Endothelial cell of umbilical vein (primary cell): ENCODE data around the gene FIZ1. TPM values are rescaled to one million over a fixed set of nuclear protein-coding genes. Genes with fewer than 3 reads are reported as not detected.
A peak's percentile ranks its signal among the peaks of the same experiment; 100 is the strongest.

Experiments used
- BruUV-seq: library from RNA; stranded (reverse); fragments of 400-500 nt; replicated peaks from 2 replicates; lab custom pipeline; 2021; lab: Mats Ljungman, UMichigan
- CTCF ChIA-PET: fragments of 300-600, 350-600 bp; sonication (Branson Sonifier 250); formaldehyde crosslinking; loops from one replicate; lab custom pipeline; 2021; ENCODE audit warnings: antibody characterized with exemption, inconsistent platforms; lab: Charles Lee
- POLR2A ChIA-PET: fragments of 300-600, 350-600 bp; sonication (Branson Sonifier 250); formaldehyde crosslinking; loops from one replicate; lab custom pipeline; 2021; ENCODE audit warnings: antibody characterized with exemption, inconsistent platforms; lab: Charles Lee
- DNase-seq: peaks from one replicate; pipeline ENCODE4 v3.0.0-alpha.2; 2011; ENCODE audit warnings: low read depth, low spot score
- FAIRE-seq: peaks from 2 replicates; lab custom pipeline; 2011; peaks lifted over from hg19 to GRCh38; lab: Jason Lieb, UNC
- H2AFZ ChIP-seq: 2 replicates; pipeline ENCODE4 v1.6.0; 2012; ENCODE audit warnings: low read depth, low read length, control low read depth, inconsistent platforms
- H3K27ac ChIP-seq: 2 replicates; pipeline ENCODE4 v1.5.1; 2011; ENCODE audit warnings: low read depth, mild to moderate bottlenecking, control low read depth, low read length, moderate library complexity; ENCODE audit not compliant: insufficient read depth
- H3K27me3 ChIP-seq, 2 experiments: 2 replicates each; pipeline versions ENCODE4 v1.6.0 to v1.6.1; 2011; ENCODE audit warnings: low read length in 2 of 2, mixed read lengths in 1 of 2; ENCODE audit not compliant: control insufficient read depth in 2 of 2, insufficient read depth in 2 of 2
- H3K36me3 ChIP-seq, 2 experiments: 2 replicates in 1 of 2; 3 replicates in 1 of 2; pipeline ENCODE4 v1.5.1; 2011; ENCODE audit warnings: low read length in 2 of 2, mild to moderate bottlenecking in 1 of 2, moderate library complexity in 1 of 2; ENCODE audit not compliant: control insufficient read depth in 2 of 2, insufficient read depth in 2 of 2; ENCODE audit errors: extremely low read depth in 1 of 2
- H3K4me1 ChIP-seq: 3 replicates; pipeline ENCODE4 v1.5.1; 2011; ENCODE audit warnings: mild to moderate bottlenecking, low read length; ENCODE audit not compliant: control insufficient read depth, insufficient read depth; ENCODE audit errors: extremely low read depth
- H3K4me2 ChIP-seq: 2 replicates; pipeline ENCODE4 v1.6.1; 2011; ENCODE audit warnings: low read length, control low read depth, mixed read lengths; ENCODE audit not compliant: insufficient read depth
- H3K4me3 ChIP-seq, 3 experiments: fragments of 200-600 bp in 1 of 3; sonication (generic), shearing (Covaris generic) in 1 of 3; replicated peaks in 1 of 3; 2 replicates each; pipeline ENCODE4 v1.5.1; 2011 to 2016; ENCODE audit warnings: control low read depth in 3 of 3, low read length in 3 of 3, mild to moderate bottlenecking in 2 of 3, inconsistent platforms in 1 of 3, low read depth in 1 of 3, moderate library complexity in 1 of 3; ENCODE audit not compliant: insufficient read depth in 1 of 3
- H3K79me2 ChIP-seq: 2 replicates; pipeline ENCODE4 v1.6.0; 2012; ENCODE audit warnings: low read length, inconsistent platforms; ENCODE audit not compliant: control insufficient read depth, insufficient read depth
- H3K9ac ChIP-seq: replicated peaks from 2 replicates; pipeline ENCODE3; 2011; ENCODE audit warnings: low read length, control low read depth; ENCODE audit not compliant: insufficient read depth; ENCODE audit errors: extremely low read depth
- H3K9me1 ChIP-seq: replicated peaks from 3 replicates; pipeline ENCODE4 v1.6.0; 2011; ENCODE audit warnings: mild to moderate bottlenecking, low read length; ENCODE audit not compliant: control insufficient read depth, insufficient read depth; ENCODE audit errors: extremely low read depth
- H3K9me3 ChIP-seq: replicated peaks from 2 replicates; pipeline ENCODE4 v1.5.1; 2012; ENCODE audit warnings: low read length, inconsistent platforms; ENCODE audit not compliant: control insufficient read depth, insufficient read depth
- H4K20me1 ChIP-seq: replicated peaks from 2 replicates; pipeline ENCODE3; 2011; ENCODE audit warnings: mild to moderate bottlenecking, low read length; ENCODE audit not compliant: control insufficient read depth, insufficient read depth; ENCODE audit errors: extremely low read depth
- EZH2 ChIP-seq: IDR thresholded peaks from 2 replicates; pipeline ENCODE4 v1.6.1; 2012; ENCODE audit warnings: borderline replicate concordance, low read depth, mild to moderate bottlenecking, moderate library complexity, low read length, inconsistent platforms; ENCODE audit not compliant: severe bottlenecking
- FOS ChIP-seq: IDR thresholded peaks from 2 replicates; pipeline ENCODE4 v1.6.1; 2011; ENCODE audit warnings: mild to moderate bottlenecking, low read length, moderate library complexity, borderline replicate concordance; ENCODE audit not compliant: insufficient read depth
- GATA2 ChIP-seq: IDR thresholded peaks from 2 replicates; pipeline ENCODE4 v1.7.0; 2011; ENCODE audit warnings: low read depth, mild to moderate bottlenecking, moderate library complexity, mixed read lengths, low read length; ENCODE audit not compliant: insufficient read length, insufficient read depth
- JUN ChIP-seq: IDR thresholded peaks from 2 replicates; pipeline ENCODE4 v1.6.1; 2011; ENCODE audit warnings: borderline replicate concordance, low read depth; ENCODE audit not compliant: insufficient read length, insufficient read depth
- MYC ChIP-seq: IDR thresholded peaks from one replicate; pipeline ENCODE4 v1.6.1; 2011; ENCODE audit warnings: mild to moderate bottlenecking, low read depth, low read length
- POLR2A ChIP-seq: IDR thresholded peaks from 2 replicates; pipeline ENCODE4 v1.6.1; 2012; ENCODE audit warnings: low read depth, mild to moderate bottlenecking, control low read depth, low read length
- POLR2AphosphoS5 ChIP-seq: IDR thresholded peaks from 2 replicates; pipeline ENCODE4 v1.6.1; 2012; ENCODE audit warnings: low read depth, mild to moderate bottlenecking, control low read depth, low read length, moderate library complexity; ENCODE audit not compliant: insufficient read depth
- dilution Hi-C: fragments of 300-500 bp; cut with MboI; formaldehyde crosslinking; loops from one replicate; pipeline ENCODE4 v1.15.0; 2019; ENCODE audit warnings: low sequenced_read_pairs; ENCODE audit not compliant: extremely low pct_ligation_motif_present
- intact Hi-C: fragments of 100-400 bp; cut with micrococcal nuclease; formaldehyde crosslinking; loops from one replicate; pipeline ENCODE4 v1.10.0; 2022
- polyA plus RNA-seq, 4 experiments: library from polyadenylated mRNA; depleted of rRNA in 3 of 4; stranded (reverse) in 3 of 4; unstranded in 1 of 4; fragments of >200 nt; gene quantifications; 2 replicates each; pipeline versions ENCODE4 v1.2.1 to v1.2.3, GENCODE V29; 2011 to 2012; ENCODE audit warnings: missing spikeins in 1 of 4
- total RNA-seq: library from RNA; stranded (reverse); gene quantifications from 2 replicates; pipeline ENCODE4 v1.2.3, GENCODE V29; 2021
- TF ChIP-seq, protein P1 (sequence below): IDR thresholded peaks from 2 replicates; pipeline ENCODE4 v1.6.1; 2011; ENCODE audit not compliant: insufficient read depth, insufficient read length
- TF ChIP-seq, protein P2 (sequence below), 2 donors: IDR thresholded peaks; 1 replicate in 1 of 2; 2 replicates in 1 of 2; pipeline ENCODE4 v1.5.1; 2011; ENCODE audit warnings: low read length in 2 of 2, mild to moderate bottlenecking in 2 of 2, moderate library complexity in 2 of 2, control low read depth in 1 of 2, inconsistent platforms in 1 of 2, low read depth in 1 of 2; ENCODE audit not compliant: insufficient read depth in 1 of 2; ENCODE audit errors: extremely low read depth in 1 of 2

FIZ1 gene
- total and polyA plus RNA-seq, 2 donors (not counting 3 experiments of a cell fraction or from before 2014, with no cell fraction given): 6.6 to 15.6 TPM

DNA sequence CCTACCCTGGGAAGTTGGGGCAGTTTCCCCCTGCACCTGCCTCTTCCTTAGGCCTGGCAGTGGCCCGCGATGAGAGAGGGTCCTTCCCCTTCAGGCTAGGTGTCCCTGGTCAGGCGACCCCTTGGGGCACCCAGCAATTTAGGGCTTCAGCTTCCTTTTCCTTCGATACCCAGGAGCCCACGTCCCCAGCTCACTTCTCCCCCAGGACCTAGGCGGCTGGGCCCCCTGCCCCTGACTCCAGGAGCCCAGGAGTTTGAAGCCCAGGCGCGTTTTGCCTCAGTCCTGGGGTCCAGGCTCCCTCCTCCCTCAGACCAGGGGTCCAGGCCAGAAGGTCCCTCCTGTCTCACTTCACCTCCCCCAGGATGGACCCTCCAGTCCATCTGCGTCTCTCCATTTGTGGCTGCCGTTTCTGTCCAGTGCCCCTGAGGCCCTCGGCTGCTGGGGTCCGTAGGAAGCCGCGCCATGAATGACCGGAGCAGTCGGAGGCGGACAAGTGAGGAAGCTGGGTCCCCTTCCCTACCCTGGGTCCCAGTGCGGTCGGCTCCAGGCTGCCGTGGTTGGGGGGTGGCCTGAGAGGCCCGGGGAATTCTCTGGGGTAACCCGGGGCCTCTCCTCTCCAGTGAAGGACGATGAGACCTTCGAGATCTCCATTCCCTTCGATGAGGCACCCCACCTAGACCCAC lies 49.4 kb upstream of the FIZ1 start:
- POLR2A ChIA-PET: no interaction called here
- H3K27me3 ChIP-seq: no peaks in the 10 kb centered on the region
- H4K20me1 ChIP-seq: no peaks in the 10 kb centered on the region
- H3K4me2 ChIP-seq: peak overlapping the region; percentile 60
- H3K27ac ChIP-seq: no peak overlapping the region
- peaks cover 17% of the 10 kb centered on the region for H3K4me1 ChIP-seq
- no peak for FAIRE-seq
- no TSS peak for BruUV-seq
- peaks cover 18% of the 10 kb centered on the region for H3K79me2 ChIP-seq
- no peaks in the 10 kb centered on the region for H3K9me3 ChIP-seq
- peak overlapping the region; percentile 97 for H2AFZ ChIP-seq
- intact Hi-C loops: no loop called here
- H3K9me1 ChIP-seq: no peaks in the 10 kb centered on the region
- H3K36me3 ChIP-seq: peaks cover 3 to 12% of the 10 kb centered on the region in 2 experiments
- CTCF ChIA-PET: interaction anchor here (0.7 to 1.7 kb wide), 2 partner anchors 16 to 23 kb away, joined by 4 to 6 read pairs; no protein-coding TSS in a partner anchor
- dilution Hi-C loops: no loop called here
- H3K9ac ChIP-seq: peak overlapping the region; percentile 61
- H3K4me3 ChIP-seq: peak overlapping the region; percentile 71 to 82 (median 77)
- TF ChIP-seq, protein P1, sequence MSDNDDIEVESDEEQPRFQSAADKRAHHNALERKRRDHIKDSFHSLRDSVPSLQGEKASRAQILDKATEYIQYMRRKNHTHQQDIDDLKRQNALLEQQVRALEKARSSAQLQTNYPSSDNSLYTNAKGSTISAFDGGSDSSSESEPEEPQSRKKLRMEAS: no peak
- TF ChIP-seq GATA2 (no peak), POLR2A (no peak), POLR2AphosphoS5 (no peak), JUN (no peak), FOS (no peak), EZH2 (no peak), MYC (no peak)
- TF ChIP-seq, protein P2, sequence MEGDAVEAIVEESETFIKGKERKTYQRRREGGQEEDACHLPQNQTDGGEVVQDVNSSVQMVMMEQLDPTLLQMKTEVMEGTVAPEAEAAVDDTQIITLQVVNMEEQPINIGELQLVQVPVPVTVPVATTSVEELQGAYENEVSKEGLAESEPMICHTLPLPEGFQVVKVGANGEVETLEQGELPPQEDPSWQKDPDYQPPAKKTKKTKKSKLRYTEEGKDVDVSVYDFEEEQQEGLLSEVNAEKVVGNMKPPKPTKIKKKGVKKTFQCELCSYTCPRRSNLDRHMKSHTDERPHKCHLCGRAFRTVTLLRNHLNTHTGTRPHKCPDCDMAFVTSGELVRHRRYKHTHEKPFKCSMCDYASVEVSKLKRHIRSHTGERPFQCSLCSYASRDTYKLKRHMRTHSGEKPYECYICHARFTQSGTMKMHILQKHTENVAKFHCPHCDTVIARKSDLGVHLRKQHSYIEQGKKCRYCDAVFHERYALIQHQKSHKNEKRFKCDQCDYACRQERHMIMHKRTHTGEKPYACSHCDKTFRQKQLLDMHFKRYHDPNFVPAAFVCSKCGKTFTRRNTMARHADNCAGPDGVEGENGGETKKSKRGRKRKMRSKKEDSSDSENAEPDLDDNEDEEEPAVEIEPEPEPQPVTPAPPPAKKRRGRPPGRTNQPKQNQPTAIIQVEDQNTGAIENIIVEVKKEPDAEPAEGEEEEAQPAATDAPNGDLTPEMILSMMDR (IDR thresholded peaks at IDR 0.05; ENCODE audit: extremely low read depth in 1 of 2, insufficient read depth in 1 of 2, low read depth in 1 of 2, low read length in 2 of 2): no peak
- DNase-seq: no peak
